ENCODE measurements around the gene STAG3. TPM values are rescaled to one million over a fixed set of nuclear protein-coding genes. Genes with fewer than 3 reads are reported as not detected.

STAG3 gene
- total and polyA plus RNA-seq, 9 of the 15 experiments (the other 6 are each of a cell fraction or from before 2014, with no cell fraction given): 0.54 to 2.5 (median 1.7) TPM

DNA sequence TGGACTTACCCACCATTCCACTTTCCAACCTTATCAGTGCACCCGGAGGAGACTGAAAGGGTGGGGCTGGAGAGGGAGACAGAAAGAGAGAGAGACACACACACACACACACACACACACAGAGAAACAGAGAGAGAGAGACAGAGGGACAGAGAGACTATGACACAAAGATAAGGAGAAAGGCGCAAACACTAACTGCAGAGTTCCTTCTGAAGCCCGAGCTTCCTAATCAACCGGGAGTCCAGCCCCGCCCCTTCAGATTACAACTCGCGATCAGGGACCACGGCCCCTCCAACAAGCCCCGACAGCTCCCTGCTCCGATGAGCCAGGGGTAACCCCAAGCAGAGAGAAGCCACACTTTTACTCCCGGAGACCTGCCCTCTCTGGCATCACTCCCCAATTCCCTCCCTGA lies 9.8 kb upstream of the STAG3 start (continued):
- no peak for TF ChIP-seq HNRNPL (IDR thresholded peaks at IDR 0.05; ENCODE audit: low read depth, low read length)
- no peak for TF ChIP-seq ZNF431 (CRISPR knock-in tag; IDR thresholded peaks at IDR 0.05)
- no peak for TF ChIP-seq TAF7 (tag; IDR thresholded peaks at IDR 0.05)
- no peak for TF ChIP-seq XRCC4 (IDR thresholded peaks at IDR 0.05; ENCODE audit: extremely low read depth, insufficient read depth, insufficient read length)
- peak; percentile 68 for TF ChIP-seq POLR2B (IDR thresholded peaks at IDR 0.05; ENCODE audit: low read depth, partially characterized antibody)
- TF ChIP-seq ZBTB43 (CRISPR knock-in tag; IDR thresholded peaks at IDR 0.05): no peak
- TF ChIP-seq ZNF707 (CRISPR knock-in tag; conservative IDR thresholded peaks at IDR 0.05): no peak
- TF ChIP-seq BRF1 (IDR thresholded peaks at IDR 0.05; ENCODE audit: borderline replicate concordance, extremely low read depth, insufficient read length): no peak
- no peak for TF ChIP-seq MEIS2 (IDR thresholded peaks at IDR 0.05; ENCODE audit: partially characterized antibody)
- no peak for TF ChIP-seq ATF4 (CRISPR knock-in tag; IDR thresholded peaks at IDR 0.05)
- TF ChIP-seq RUNX1 (IDR thresholded peaks at IDR 0.05; ENCODE audit: low read depth): no peak
- peak; percentile 80; the same call in 1 of the 2 replicates for TF ChIP-seq NFRKB (IDR thresholded peaks at IDR 0.05; ENCODE audit: low read depth)
- TF ChIP-seq, protein P1, sequence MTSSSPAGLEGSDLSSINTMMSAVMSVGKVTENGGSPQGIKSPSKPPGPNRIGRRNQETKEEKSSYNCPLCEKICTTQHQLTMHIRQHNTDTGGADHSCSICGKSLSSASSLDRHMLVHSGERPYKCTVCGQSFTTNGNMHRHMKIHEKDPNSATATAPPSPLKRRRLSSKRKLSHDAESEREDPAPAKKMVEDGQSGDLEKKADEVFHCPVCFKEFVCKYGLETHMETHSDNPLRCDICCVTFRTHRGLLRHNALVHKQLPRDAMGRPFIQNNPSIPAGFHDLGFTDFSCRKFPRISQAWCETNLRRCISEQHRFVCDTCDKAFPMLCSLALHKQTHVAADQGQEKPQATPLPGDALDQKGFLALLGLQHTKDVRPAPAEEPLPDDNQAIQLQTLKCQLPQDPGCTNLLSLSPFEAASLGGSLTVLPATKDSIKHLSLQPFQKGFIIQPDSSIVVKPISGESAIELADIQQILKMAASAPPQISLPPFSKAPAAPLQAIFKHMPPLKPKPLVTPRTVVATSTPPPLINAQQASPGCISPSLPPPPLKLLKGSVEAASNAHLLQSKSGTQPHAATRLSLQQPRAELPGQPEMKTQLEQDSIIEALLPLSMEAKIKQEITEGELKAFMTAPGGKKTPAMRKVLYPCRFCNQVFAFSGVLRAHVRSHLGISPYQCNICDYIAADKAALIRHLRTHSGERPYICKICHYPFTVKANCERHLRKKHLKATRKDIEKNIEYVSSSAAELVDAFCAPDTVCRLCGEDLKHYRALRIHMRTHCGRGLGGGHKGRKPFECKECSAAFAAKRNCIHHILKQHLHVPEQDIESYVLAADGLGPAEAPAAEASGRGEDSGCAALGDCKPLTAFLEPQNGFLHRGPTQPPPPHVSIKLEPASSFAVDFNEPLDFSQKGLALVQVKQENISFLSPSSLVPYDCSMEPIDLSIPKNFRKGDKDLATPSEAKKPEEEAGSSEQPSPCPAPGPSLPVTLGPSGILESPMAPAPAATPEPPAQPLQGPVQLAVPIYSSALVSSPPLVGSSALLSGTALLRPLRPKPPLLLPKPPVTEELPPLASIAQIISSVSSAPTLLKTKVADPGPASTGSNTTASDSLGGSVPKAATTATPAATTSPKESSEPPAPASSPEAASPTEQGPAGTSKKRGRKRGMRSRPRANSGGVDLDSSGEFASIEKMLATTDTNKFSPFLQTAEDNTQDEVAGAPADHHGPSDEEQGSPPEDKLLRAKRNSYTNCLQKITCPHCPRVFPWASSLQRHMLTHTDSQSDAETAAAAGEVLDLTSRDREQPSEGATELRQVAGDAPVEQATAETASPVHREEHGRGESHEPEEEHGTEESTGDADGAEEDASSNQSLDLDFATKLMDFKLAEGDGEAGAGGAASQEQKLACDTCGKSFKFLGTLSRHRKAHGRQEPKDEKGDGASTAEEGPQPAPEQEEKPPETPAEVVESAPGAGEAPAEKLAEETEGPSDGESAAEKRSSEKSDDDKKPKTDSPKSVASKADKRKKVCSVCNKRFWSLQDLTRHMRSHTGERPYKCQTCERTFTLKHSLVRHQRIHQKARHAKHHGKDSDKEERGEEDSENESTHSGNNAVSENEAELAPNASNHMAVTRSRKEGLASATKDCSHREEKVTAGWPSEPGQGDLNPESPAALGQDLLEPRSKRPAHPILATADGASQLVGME (CRISPR knock-in tag; IDR thresholded peaks at IDR 0.05): no peak
- TF ChIP-seq, protein P2, sequence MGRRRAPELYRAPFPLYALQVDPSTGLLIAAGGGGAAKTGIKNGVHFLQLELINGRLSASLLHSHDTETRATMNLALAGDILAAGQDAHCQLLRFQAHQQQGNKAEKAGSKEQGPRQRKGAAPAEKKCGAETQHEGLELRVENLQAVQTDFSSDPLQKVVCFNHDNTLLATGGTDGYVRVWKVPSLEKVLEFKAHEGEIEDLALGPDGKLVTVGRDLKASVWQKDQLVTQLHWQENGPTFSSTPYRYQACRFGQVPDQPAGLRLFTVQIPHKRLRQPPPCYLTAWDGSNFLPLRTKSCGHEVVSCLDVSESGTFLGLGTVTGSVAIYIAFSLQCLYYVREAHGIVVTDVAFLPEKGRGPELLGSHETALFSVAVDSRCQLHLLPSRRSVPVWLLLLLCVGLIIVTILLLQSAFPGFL (CRISPR knock-in tag; IDR thresholded peaks at IDR 0.05): no peak
- no peak for TF ChIP-seq HSF4 (CRISPR knock-in tag; IDR thresholded peaks at IDR 0.05; ENCODE audit: borderline replicate concordance)
- no peak for TF ChIP-seq MED1 (CRISPR knock-in tag; IDR thresholded peaks at IDR 0.05; ENCODE audit: borderline replicate concordance)
- peak; percentile 73; the same call in 1 of the 2 replicates for TF ChIP-seq RB1 (IDR thresholded peaks at IDR 0.05; ENCODE audit: low read depth)
- no peak; the same call in 1 of the 2 replicates for TF ChIP-seq THRAP3 (IDR thresholded peaks at IDR 0.05; ENCODE audit: borderline replicate concordance)
- TF ChIP-seq ZNF695 (CRISPR knock-in tag; IDR thresholded peaks at IDR 0.05): no peak
- no peak for TF ChIP-seq ZZZ3 (IDR thresholded peaks at IDR 0.05)
- no peak for TF ChIP-seq COPS2 (conservative IDR thresholded peaks at IDR 0.05)
- no peak for TF ChIP-seq POLR2G (IDR thresholded peaks at IDR 0.05; ENCODE audit: low read depth, low read length)

All from K562 (cell line).